ENCODE results near the gene STKLD1.

DNA sequence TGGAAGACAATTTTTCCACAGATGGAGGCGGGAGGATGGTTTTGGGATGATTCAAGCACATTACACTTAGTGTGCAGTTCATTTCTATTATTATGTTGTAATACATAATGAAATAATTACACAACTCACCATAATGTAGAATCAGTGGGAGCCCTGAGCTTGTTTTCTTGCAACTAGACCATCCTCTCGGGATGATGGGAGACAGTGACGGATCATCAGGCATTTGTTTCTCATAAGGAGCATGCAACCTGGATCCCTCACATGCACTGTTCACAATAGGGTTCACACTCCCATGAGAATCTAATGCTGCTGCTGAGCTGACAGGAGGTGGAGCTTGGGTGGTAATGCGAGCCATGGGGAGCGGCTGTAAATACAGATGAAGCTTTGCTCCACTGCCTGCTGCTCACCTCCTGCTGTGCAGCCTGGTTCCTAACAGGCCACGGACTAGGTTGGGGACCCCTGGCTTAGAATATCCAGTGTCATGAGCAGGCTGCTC is 1.6 kb downstream of the STKLD1 start:
- TF ChIP-seq ZFP41 (tag by site-specific recombination; IDR thresholded peaks at IDR 0.05; ENCODE audit: borderline replicate concordance), result no peak
- TF ChIP-seq, protein P1, sequence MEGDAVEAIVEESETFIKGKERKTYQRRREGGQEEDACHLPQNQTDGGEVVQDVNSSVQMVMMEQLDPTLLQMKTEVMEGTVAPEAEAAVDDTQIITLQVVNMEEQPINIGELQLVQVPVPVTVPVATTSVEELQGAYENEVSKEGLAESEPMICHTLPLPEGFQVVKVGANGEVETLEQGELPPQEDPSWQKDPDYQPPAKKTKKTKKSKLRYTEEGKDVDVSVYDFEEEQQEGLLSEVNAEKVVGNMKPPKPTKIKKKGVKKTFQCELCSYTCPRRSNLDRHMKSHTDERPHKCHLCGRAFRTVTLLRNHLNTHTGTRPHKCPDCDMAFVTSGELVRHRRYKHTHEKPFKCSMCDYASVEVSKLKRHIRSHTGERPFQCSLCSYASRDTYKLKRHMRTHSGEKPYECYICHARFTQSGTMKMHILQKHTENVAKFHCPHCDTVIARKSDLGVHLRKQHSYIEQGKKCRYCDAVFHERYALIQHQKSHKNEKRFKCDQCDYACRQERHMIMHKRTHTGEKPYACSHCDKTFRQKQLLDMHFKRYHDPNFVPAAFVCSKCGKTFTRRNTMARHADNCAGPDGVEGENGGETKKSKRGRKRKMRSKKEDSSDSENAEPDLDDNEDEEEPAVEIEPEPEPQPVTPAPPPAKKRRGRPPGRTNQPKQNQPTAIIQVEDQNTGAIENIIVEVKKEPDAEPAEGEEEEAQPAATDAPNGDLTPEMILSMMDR (tag by site-specific recombination; IDR thresholded peaks at IDR 0.05), result no peak
- TF ChIP-seq, protein P2, sequence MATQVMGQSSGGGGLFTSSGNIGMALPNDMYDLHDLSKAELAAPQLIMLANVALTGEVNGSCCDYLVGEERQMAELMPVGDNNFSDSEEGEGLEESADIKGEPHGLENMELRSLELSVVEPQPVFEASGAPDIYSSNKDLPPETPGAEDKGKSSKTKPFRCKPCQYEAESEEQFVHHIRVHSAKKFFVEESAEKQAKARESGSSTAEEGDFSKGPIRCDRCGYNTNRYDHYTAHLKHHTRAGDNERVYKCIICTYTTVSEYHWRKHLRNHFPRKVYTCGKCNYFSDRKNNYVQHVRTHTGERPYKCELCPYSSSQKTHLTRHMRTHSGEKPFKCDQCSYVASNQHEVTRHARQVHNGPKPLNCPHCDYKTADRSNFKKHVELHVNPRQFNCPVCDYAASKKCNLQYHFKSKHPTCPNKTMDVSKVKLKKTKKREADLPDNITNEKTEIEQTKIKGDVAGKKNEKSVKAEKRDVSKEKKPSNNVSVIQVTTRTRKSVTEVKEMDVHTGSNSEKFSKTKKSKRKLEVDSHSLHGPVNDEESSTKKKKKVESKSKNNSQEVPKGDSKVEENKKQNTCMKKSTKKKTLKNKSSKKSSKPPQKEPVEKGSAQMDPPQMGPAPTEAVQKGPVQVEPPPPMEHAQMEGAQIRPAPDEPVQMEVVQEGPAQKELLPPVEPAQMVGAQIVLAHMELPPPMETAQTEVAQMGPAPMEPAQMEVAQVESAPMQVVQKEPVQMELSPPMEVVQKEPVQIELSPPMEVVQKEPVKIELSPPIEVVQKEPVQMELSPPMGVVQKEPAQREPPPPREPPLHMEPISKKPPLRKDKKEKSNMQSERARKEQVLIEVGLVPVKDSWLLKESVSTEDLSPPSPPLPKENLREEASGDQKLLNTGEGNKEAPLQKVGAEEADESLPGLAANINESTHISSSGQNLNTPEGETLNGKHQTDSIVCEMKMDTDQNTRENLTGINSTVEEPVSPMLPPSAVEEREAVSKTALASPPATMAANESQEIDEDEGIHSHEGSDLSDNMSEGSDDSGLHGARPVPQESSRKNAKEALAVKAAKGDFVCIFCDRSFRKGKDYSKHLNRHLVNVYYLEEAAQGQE (tag by site-specific recombination; IDR thresholded peaks at IDR 0.05), result no peak
- no peak for TF ChIP-seq ZNF274 (IDR thresholded peaks at IDR 0.05; ENCODE audit: low read length)
- TF ChIP-seq ZNF274 (tag by site-specific recombination; IDR thresholded peaks at IDR 0.05; ENCODE audit: borderline replicate concordance), result no peak
- no peak for TF ChIP-seq GLIS2 (tag by site-specific recombination; IDR thresholded peaks at IDR 0.05)
